ENCODE measurements around the gene PRKCH.

DNA sequence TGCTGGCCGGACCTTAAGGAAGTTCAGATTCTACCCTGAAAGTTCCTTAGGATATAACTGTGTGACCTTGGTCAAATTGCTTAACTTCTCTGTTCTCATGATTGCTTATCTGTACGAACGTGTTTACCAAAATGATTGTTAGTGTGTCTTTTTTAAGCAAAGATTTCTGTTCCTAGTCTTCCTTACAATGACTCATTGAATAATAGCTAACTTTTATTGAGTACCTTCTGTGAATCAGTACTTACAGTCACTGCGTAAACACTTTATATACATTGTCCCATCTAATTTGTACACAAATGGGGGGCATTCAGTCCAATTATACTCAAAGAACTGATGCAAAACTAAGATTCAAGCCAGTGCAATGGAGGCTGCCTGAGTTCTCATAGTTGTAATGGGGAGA, 36.0 kb upstream of the PRKCH start:
- TF ChIP-seq, protein P1, sequence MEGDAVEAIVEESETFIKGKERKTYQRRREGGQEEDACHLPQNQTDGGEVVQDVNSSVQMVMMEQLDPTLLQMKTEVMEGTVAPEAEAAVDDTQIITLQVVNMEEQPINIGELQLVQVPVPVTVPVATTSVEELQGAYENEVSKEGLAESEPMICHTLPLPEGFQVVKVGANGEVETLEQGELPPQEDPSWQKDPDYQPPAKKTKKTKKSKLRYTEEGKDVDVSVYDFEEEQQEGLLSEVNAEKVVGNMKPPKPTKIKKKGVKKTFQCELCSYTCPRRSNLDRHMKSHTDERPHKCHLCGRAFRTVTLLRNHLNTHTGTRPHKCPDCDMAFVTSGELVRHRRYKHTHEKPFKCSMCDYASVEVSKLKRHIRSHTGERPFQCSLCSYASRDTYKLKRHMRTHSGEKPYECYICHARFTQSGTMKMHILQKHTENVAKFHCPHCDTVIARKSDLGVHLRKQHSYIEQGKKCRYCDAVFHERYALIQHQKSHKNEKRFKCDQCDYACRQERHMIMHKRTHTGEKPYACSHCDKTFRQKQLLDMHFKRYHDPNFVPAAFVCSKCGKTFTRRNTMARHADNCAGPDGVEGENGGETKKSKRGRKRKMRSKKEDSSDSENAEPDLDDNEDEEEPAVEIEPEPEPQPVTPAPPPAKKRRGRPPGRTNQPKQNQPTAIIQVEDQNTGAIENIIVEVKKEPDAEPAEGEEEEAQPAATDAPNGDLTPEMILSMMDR (IDR thresholded peaks at IDR 0.05): no peak
- TF ChIP-seq POLR2A (IDR thresholded peaks at IDR 0.05): no peak

Measured in esophagus squamous epithelium (tissue), 4 donors.